Upper lobe of left lung (tissue), 4 donors: ENCODE measurements around the gene PEX7.

ENCODE experiments used
- POLR2A ChIP-seq, 4 donors: fragments of 450-650 bp; IDR thresholded peaks; one replicate each; pipeline ENCODE4 v1.5.1; 2016 to 2017; ENCODE audit warnings: antibody characterized with exemption in 4 of 4, mild to moderate bottlenecking in 2 of 4
- POLR2AphosphoS5 ChIP-seq, 2 donors: sonication (generic); formaldehyde crosslinking; IDR thresholded peaks; one replicate each; pipeline ENCODE4 v1.5.1; 2017; ENCODE audit warnings: antibody characterized with exemption in 2 of 2
- TF ChIP-seq, protein P1 (sequence below), 6 experiments: fragments of 450-650 bp in 4 of 6; fragments of 200-600 bp in 2 of 6; sonication (generic) in 2 of 6; IDR thresholded peaks; one replicate each; pipeline ENCODE4 v1.5.1; 2016 to 2019; ENCODE audit warnings: antibody characterized with exemption in 6 of 6

DNA sequence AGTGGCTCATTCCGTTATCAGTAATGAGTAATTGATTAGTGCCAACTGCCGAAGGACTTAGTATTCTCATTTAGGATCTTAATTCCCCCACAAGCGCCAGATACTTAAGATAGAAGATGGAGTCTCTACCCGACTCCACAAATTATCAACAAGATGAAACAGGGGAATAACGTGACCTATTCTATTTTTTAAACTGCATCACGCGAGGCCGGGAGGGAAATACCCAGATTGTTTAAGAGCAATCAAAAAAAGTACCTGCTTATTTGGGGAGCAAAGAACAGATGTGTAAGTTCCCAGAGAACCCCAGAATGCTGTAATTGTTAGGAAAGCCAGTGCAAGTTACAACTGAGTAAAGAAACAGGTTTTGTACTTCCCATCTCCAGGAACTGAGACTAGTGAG, 29.0 kb upstream of the PEX7 start:
- TF ChIP-seq, protein P1, sequence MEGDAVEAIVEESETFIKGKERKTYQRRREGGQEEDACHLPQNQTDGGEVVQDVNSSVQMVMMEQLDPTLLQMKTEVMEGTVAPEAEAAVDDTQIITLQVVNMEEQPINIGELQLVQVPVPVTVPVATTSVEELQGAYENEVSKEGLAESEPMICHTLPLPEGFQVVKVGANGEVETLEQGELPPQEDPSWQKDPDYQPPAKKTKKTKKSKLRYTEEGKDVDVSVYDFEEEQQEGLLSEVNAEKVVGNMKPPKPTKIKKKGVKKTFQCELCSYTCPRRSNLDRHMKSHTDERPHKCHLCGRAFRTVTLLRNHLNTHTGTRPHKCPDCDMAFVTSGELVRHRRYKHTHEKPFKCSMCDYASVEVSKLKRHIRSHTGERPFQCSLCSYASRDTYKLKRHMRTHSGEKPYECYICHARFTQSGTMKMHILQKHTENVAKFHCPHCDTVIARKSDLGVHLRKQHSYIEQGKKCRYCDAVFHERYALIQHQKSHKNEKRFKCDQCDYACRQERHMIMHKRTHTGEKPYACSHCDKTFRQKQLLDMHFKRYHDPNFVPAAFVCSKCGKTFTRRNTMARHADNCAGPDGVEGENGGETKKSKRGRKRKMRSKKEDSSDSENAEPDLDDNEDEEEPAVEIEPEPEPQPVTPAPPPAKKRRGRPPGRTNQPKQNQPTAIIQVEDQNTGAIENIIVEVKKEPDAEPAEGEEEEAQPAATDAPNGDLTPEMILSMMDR (IDR thresholded peaks at IDR 0.05) = no peak
- no peak for TF ChIP-seq POLR2AphosphoS5 (IDR thresholded peaks at IDR 0.05)
- no peak for TF ChIP-seq POLR2A (IDR thresholded peaks at IDR 0.05)
